Mucosa of rectum (tissue), 2 donors: ENCODE data around the gene NGLY1.

Experiments used
- H3K27ac ChIP-seq, 2 donors: one replicate each; pipeline ENCODE4 v1.7.0; 2013; ENCODE audit warnings: inconsistent platforms in 2 of 2, low read depth in 2 of 2, low read length in 2 of 2
- H3K27me3 ChIP-seq, 2 donors: one replicate each; pipeline ENCODE4 v1.7.0; 2013; ENCODE audit warnings: low read length in 2 of 2; ENCODE audit not compliant: control insufficient read depth in 2 of 2, insufficient read depth in 2 of 2
- H3K36me3 ChIP-seq, 2 donors: one replicate each; pipeline ENCODE4 v1.7.0; 2013; ENCODE audit warnings: low read length in 2 of 2; ENCODE audit not compliant: control insufficient read depth in 2 of 2, insufficient read depth in 2 of 2
- H3K4me1 ChIP-seq, 2 donors: one replicate each; pipeline ENCODE4 v1.7.0; 2013; ENCODE audit warnings: low read length in 2 of 2, mild to moderate bottlenecking in 1 of 2; ENCODE audit not compliant: control insufficient read depth in 2 of 2, insufficient read depth in 2 of 2
- H3K4me3 ChIP-seq, 2 donors: one replicate each; pipeline ENCODE4 v1.7.0; 2013; ENCODE audit warnings: low read length in 2 of 2
- H3K9ac ChIP-seq, 2 donors: one replicate each; pipeline ENCODE4 v1.7.0; 2013; ENCODE audit warnings: low read length in 2 of 2, low read depth in 1 of 2, mild to moderate bottlenecking in 1 of 2
- H3K9me3 ChIP-seq, 2 donors: one replicate each; pipeline ENCODE4 v1.7.0; 2013; ENCODE audit warnings: low read length in 2 of 2; ENCODE audit not compliant: control insufficient read depth in 2 of 2
- donor health status: healthy.
- donor health status: Normal muscosa, but diverticular disease.

Gene NGLY1, protein sequence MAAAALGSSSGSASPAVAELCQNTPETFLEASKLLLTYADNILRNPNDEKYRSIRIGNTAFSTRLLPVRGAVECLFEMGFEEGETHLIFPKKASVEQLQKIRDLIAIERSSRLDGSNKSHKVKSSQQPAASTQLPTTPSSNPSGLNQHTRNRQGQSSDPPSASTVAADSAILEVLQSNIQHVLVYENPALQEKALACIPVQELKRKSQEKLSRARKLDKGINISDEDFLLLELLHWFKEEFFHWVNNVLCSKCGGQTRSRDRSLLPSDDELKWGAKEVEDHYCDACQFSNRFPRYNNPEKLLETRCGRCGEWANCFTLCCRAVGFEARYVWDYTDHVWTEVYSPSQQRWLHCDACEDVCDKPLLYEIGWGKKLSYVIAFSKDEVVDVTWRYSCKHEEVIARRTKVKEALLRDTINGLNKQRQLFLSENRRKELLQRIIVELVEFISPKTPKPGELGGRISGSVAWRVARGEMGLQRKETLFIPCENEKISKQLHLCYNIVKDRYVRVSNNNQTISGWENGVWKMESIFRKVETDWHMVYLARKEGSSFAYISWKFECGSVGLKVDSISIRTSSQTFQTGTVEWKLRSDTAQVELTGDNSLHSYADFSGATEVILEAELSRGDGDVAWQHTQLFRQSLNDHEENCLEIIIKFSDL

DNA sequence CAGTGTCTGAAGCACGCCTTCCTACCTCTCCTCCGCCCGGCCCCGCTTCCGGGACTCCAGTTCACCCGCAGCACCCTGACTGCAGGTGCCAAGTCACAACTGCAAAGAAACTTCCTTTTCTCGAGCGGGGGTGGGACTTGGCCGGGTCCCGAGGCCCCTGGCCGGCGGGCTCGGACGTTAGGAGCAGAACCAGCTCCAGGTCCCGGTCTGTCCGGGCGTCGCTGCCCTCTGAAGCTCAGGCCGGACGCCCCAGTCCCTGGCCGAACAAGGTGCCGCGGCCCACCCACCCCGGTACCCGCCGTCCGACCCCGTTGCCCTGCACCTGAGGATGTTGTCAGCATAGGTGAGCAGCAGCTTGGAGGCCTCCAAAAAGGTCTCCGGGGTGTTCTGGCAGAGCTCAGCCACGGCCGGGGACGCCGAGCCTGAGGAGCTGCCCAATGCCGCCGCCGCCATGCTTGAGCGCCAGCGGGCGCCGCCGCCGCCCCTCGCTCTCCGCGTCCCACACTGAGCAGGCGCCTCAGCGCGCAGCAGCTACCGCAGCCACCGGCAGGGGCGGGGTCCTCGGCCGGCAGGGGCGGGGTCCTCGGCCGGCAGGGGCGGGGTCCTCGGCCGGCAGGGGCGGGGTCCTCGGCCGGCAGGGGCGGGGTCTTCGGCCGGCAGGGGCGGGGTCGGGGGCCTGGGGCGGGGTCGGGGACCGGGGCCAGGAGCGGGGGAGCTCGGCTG is at the start of gene NGLY1:
Gene NGLY1, minus strand, starts transcription at position 506 of the 723 bp plus-strand sequence. Its CDS starts 53 bp downstream, at position 453.
- H3K9me3 ChIP-seq: no peaks in the 10 kb centered on the region
- peak within 1 kb of the TSS; percentile 82 to 89 for H3K4me3 ChIP-seq
- peak within 1 kb of the TSS; percentile 61 to 86 for H3K9ac ChIP-seq
- peaks cover 6 to 27% of the 10 kb centered on the region in 2 donors for H3K4me1 ChIP-seq
- H3K27me3 ChIP-seq: no peaks in the 10 kb centered on the region
- peaks cover 1 to 3% of the 10 kb centered on the region in 2 donors for H3K36me3 ChIP-seq
- H3K27ac ChIP-seq: peak within 1 kb of the TSS; percentile 88 to 89

DNA sequence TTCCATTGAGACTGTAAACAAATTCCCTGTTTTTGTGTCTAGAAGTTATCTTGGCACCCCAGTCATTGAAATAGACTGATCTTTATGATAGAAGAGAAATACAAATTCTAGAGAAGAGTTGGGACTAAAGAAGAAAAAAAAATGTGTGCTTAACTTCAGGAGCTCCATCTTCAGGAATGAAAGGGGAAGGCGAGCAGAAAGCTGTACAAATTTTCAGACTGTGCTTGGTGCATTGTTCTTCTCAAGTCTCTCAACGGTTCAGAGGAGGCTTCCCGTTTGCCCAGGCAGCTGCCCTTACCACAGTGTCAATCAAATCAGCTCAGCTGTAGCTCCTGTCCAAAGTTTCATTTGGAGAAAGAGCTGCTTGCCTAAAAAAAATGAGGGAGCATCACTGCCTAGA is 48.3 kb upstream of the NGLY1 start:
- no peaks in the 10 kb centered on the region for H3K4me1 ChIP-seq
- H3K27ac ChIP-seq: no peak overlapping the region
- no peak overlapping the region for H3K9ac ChIP-seq
- no peak overlapping the region for H3K4me3 ChIP-seq
- H3K9me3 ChIP-seq: no peaks in the 10 kb centered on the region
- H3K36me3 ChIP-seq: no peaks in the 10 kb centered on the region
- no peaks in the 10 kb centered on the region for H3K27me3 ChIP-seq

DNA sequence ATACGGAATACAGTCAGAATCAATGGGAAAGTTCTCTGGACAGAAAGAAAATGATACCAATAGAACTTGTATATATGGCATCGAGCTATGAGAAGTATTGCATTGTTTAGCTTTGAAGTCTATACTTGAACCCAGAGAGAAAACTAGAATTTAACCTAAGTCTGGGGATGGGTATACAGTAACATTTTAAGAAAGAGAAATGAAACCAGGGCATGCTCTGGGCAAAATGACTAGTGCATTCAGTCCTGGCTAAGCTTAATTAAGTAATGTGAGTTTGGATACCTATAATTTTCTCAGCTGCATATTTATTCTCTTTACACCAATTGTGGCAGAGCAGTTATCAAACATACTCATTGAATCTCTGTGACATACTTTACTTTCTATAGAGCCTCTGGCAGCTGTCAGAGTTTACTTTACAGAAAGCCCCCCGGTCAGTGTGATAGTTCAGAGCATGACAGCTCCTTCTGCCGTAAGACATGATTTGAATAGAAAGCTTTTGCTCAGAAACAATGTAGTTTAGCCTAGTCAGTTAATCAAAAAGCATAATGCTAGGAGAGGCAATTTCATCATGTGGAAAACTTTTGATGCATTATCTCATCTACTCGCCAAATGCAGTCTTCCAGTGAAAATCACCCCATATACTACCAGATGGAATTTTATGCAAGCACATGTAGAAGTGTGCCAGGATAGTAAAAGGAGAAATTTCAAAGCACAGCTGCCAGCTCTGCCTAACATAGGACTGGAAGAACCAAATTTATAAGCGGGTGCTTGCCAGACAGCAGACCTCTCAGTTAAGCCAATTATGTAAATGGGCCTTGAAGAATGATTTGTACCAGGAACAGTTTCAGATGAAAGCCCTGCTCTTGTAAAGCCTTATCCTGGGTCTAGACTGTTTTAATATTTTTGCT is 47.4 kb upstream of the NGLY1 start:
- Histone ChIP-seq H3K9me3 (no peaks in the 10 kb centered on the region), H3K27me3 (no peaks in the 10 kb centered on the region), H3K4me1 (no peaks in the 10 kb centered on the region), H3K27ac (no peak overlapping the region), H3K4me3 (no peak overlapping the region), H3K9ac (no peak overlapping the region), H3K36me3 (no peaks in the 10 kb centered on the region)

DNA sequence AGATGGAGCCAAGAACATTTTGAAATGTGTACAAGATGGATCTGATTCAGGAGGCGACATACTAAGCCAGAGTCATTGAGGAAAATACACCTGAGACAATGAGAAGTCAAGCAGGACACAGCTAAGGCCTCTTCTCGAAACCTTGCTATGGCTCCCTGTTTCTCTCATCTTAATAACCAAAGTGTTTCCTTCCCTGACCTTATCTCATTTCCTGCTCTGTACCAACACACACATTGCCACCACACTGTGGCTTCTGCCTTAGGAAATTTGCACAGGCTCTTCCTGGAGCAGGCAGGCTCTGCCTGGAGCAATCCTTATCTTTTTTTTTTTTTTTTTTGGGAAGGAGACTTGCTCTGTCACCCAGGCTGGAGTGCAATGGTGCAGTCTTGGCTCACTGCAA is 43.3 kb upstream of the NGLY1 start:
- Histone ChIP-seq H3K9ac (no peak overlapping the region), H3K36me3 (no peaks in the 10 kb centered on the region), H3K27ac (no peak overlapping the region), H3K4me1 (no peaks in the 10 kb centered on the region), H3K9me3 (no peaks in the 10 kb centered on the region), H3K27me3 (no peaks in the 10 kb centered on the region), H3K4me3 (no peak overlapping the region)

DNA sequence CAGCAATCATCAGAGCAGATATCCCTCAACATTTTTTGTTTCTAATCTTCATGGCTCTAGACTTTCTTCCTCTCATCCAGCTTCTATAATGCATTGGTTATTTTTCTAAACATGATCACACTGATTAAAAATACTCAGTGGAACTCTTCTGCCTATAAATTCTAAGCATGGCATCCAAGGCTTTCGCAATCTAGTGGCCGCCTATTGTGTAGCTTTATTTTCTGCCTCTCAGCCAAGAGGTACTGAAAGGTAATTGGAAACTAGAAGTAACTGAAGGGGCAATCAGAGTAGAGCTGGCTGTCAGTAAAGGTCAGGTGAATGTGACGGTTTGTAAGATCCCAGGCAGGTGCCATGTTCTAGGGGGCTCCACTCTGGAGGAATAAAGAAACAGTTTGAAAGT is 40.1 kb upstream of the NGLY1 start:
- Histone ChIP-seq H3K27me3 (no peaks in the 10 kb centered on the region), H3K4me1 (peaks cover 0 to 2% of the 10 kb centered on the region in 2 donors), H3K27ac (no peak overlapping the region), H3K9me3 (no peaks in the 10 kb centered on the region), H3K4me3 (no peak overlapping the region), H3K9ac (no peak overlapping the region), H3K36me3 (no peaks in the 10 kb centered on the region)

DNA sequence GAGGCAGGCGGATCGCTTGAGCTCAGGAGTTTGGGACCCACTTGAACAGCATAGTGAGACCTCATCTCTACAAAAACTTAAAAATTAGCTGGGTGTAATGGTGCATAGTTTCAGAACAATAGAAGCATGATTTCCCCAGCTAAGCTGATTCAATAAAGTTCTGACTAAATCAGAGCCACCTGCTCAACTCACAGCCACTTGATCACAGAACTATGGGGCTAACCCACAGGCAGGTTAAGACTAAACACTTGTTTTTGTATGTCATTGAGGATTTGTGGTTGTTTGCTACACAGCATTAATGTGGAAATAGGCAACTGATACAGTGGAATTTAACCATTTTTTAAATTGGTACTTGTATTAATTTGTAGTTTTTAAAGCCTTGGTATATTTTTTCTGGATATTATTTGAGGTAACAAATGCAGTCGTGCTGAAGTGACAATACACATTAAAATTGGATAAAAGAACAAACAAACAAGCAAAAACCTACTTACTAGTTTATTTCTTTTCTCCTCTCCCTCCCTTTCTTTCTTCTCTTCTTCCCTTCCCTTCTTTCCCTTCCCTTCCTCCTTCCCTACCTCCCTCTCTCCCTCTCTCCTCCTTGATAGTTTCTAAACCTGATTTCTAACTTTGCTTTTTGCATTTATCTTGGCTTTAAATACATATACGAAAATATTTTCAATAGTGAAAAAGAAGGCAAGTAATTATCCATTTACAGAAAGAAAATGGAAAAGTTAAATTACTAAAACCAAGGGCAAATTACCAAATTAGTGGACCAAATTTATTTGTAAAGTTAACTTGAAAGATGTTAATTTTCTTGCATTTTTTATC is 38.7 kb upstream of the NGLY1 start:
- Histone ChIP-seq H3K4me3 (no peak overlapping the region), H3K36me3 (no peaks in the 10 kb centered on the region), H3K9me3 (no peaks in the 10 kb centered on the region), H3K27me3 (no peaks in the 10 kb centered on the region), H3K4me1 (peaks cover 4 to 11% of the 10 kb centered on the region in 2 donors), H3K27ac (no peak overlapping the region), H3K9ac (no peak overlapping the region)

DNA sequence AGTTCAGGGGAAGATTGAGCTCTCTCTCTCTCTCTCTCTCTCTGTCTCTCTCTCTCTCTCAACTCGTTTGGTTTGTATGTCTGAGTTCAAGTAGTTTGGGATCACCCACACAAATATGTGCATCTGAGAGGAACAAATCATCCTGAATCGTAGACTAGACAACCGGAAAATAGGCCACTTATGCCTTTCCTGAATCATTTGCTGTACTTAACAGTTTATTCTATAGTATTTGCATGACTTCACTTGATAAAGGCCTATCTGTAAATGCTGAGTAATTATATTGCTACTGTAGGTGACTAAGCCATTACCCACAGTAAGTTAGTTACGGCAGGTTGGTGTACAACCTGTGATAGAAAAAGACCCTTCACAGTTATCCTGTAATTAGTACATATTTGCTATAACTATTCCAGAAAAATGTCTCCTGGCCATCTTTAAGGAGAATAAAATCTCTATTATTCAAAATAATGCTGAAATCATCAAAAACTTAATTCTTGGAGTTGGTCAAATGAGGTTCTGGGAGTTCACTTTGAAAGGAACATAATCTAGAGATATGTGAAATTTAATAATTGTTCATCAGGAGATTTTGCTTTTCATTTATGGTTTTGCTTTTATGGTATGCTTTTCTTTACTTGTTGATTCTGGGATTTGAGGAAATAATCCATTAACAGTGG is 37.7 kb upstream of the NGLY1 start:
- Histone ChIP-seq H3K36me3 (no peaks in the 10 kb centered on the region), H3K4me1 (peaks cover 9 to 17% of the 10 kb centered on the region in 2 donors), H3K27me3 (no peaks in the 10 kb centered on the region), H3K27ac (no peak overlapping the region), H3K4me3 (no peak overlapping the region), H3K9me3 (no peaks in the 10 kb centered on the region), H3K9ac (no peak overlapping the region)

DNA sequence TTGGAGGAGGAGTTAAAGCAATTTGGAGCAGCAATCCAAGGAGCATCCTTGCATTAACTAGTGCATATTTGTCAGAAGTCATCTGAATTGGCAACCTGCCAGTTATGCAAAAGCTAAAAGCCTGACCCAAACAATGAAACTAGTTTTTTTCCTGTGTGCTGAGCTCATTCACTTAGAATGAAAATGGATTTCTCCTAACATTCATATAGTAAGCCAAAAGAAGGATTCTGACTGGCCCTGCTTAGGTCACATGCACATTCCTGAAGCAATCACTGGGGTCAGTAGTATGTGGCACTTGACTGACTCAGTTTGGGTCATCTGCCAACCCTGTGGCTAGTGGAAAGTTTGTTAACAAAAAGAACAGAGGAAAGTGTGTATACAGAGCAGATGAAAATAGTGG is 37.1 kb upstream of the NGLY1 start:
- Histone ChIP-seq H3K36me3 (no peaks in the 10 kb centered on the region), H3K27me3 (no peaks in the 10 kb centered on the region), H3K9me3 (no peaks in the 10 kb centered on the region), H3K27ac (no peak overlapping the region), H3K9ac (no peak overlapping the region), H3K4me1 (peaks cover 10 to 17% of the 10 kb centered on the region in 2 donors), H3K4me3 (no peak overlapping the region)

DNA sequence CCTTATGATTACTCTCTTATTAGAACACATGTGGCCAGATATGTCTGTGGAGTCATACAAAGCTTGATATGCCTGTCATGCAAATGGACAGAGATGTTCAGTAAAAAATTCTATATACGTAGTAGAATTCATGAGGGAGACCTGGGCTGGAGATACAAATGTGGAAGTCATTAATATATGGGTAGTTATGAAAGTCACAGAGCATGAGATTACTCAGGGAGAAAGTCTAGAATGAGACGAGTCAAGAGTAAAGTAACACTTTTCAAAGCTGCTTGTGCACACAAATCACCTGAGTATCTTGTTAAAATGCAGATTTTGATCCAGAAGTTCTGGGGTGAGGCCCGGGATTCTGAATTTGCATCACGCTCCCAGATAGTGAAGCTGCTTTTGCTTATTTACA is 35.1 kb upstream of the NGLY1 start:
- peaks cover 10 to 17% of the 10 kb centered on the region in 2 donors for H3K4me1 ChIP-seq
- no peaks in the 10 kb centered on the region for H3K36me3 ChIP-seq
- H3K9me3 ChIP-seq: no peaks in the 10 kb centered on the region
- no peaks in the 10 kb centered on the region for H3K27me3 ChIP-seq
- H3K4me3 ChIP-seq: no peak overlapping the region
- no peak overlapping the region for H3K9ac ChIP-seq
- H3K27ac ChIP-seq: no peak overlapping the region
